Motor neuron (in vitro differentiated cells): ENCODE data around the gene ZCWPW1. TPM values are rescaled to one million over a fixed set of nuclear protein-coding genes. Genes with fewer than 3 reads are reported as not detected.
"Not testable (repeated sequence)": the region's sequence is repeated elsewhere in the genome, so short reads cannot be mapped to it uniquely, and the experiment has no call there.

ENCODE experiments used
- ATAC-seq, 8 experiments: fragments of 200-7000 bp; cut with Tn5 transposase; replicated peaks in 6 of 8; 2 replicates each; pipeline ENCODE4 v1.8.0; 2021; ENCODE audit warnings: mild to moderate bottlenecking in 8 of 8, moderate library complexity in 8 of 8
- H3K27ac ChIP-seq, 2 donors: fragments of 250-450 bp; sonication (Bioruptor Pico); 2 replicates each; pipeline ENCODE4 v1.9.0; 2021; ENCODE audit warnings: antibody characterized with exemption in 2 of 2, mild to moderate bottlenecking in 2 of 2, moderate library complexity in 1 of 2
- H3K4me1 ChIP-seq, 2 donors: fragments of 250-450 bp; sonication (Bioruptor Pico); replicated peaks in 1 of 2; 2 replicates each; pipeline ENCODE4 v1.6.1; 2021; ENCODE audit warnings: antibody characterized with exemption in 2 of 2, mild to moderate bottlenecking in 2 of 2, moderate library complexity in 1 of 2
- H3K4me3 ChIP-seq, 5 donors: fragments of 250-450 bp; sonication (Bioruptor Pico); 2 replicates each; pipeline ENCODE4 v1.9.0; 2021; ENCODE audit warnings: antibody characterized with exemption in 5 of 5, mild to moderate bottlenecking in 5 of 5, moderate library complexity in 4 of 5
- WGBS, 10 experiments: fragments of 450-650 bp; shearing (Covaris generic); methylation state at CpG; one replicate each; pipeline ENCODE4 v1.0.0; 2022; 5-methylcytosine and 5-hydroxymethylcytosine counted together
- in situ Hi-C, 9 experiments: fragments of 400-800 bp; cut with MboI; loops; one replicate each; pipeline ENCODE4 v1.15.0; 2021; ENCODE audit warnings: low sequenced_read_pairs in 9 of 9, low pct_unique_long_range_greater_than_20kb in 2 of 9; ENCODE audit not compliant: unreplicated experiment in 9 of 9
- total RNA-seq, 8 experiments: library from RNA; unstranded; fragments of 300-600 nt; gene quantifications; 2 replicates each; pipeline versions ENCODE4 v1.2.3 to v1.2.4, GENCODE V29; 2022

Gene ZCWPW1
- total RNA-seq, 8 experiments from 2014 or later, result 2.2 to 12.3 (median 3.5) TPM

DNA sequence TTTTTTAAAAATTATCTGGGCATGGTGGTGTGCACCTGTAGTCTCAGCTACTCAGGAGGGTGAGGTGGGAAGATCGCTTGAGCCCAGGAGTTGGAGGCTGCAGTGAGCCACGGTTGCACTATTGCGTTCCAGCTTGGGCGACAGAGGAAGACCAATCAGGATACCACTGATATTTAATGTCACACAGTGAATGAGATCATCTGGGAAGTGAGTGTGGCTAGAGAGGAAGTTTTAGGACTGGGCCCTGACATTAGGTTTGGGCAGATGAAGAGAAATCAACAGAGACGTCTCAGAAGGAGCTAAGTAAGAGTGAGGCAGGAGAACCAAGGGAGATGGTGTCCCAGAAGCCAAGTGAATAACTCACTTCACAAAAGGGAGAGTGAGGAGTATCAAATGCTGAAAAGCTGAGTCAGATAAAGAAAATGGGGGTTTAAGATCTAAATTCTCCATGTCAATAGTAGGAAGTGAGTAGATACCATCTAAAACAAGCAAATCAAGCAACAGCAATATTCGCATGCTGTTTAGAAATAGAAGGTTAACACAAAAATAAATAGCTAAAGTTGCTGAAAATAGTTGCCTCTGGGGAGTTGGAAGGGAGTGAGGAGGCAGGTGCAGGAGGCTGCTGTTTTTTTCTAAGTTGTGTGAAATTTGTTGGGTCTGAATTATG lies 43.7 kb downstream of the ZCWPW1 start:
- H3K4me3 ChIP-seq, result no peak overlapping the region
- 63 to 100% (median 88%) methylated on average over 1 to 6 of the region's 6 CpGs; no CpG with 5 or more reads in 2 of the 10 experiments for WGBS, 10 experiments
- H3K27ac ChIP-seq, result no peak overlapping the region
- peaks cover 0 to 2% of the 10 kb centered on the region in 2 donors for H3K4me1 ChIP-seq
- in situ Hi-C loops, result no loop called here
- ATAC-seq, result peak in 3 of 8 experiments; percentile 15 to 63 (median 24)

DNA sequence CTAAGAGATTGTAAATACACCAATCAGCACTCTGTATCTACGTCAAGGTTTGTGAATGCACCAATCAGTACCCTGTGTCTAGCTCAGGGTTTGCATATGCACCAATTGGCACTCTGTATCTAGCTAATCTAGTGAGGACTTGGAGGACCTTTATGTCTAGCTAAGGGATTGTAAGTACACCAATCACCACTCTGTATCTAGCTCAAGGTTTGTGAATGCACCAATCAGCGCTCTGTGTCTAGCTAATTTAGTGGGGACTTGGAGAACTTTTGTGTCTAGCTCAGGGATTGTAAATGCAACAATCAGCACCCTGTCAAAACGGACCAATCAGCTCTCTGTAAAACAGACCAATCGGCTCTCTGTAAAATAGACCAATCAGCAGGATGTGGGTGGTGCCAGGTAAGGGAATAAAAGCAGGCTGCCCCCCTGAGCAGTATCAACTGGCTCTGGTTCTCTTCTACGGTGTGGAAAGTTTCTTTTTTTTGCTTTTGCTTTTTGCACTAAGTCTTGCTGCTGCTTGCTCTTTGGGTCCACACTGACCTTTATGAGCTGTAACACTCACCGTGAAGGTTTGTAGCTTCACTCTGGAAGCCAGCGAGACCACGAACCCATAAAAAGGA lies 46.2 kb downstream of the ZCWPW1 start:
- H3K27ac ChIP-seq, H3K4me1 ChIP-seq, H3K4me3 ChIP-seq, in situ Hi-C loops: not testable (repeated sequence)
- ATAC-seq, result peak in 1 of 8 experiments; percentile 54
- WGBS, 10 experiments, result 62 to 95% (median 86%) methylated on average over 2 to 7 of the region's 8 CpGs; no CpG with 5 or more reads in 1 of the 10 experiments

DNA sequence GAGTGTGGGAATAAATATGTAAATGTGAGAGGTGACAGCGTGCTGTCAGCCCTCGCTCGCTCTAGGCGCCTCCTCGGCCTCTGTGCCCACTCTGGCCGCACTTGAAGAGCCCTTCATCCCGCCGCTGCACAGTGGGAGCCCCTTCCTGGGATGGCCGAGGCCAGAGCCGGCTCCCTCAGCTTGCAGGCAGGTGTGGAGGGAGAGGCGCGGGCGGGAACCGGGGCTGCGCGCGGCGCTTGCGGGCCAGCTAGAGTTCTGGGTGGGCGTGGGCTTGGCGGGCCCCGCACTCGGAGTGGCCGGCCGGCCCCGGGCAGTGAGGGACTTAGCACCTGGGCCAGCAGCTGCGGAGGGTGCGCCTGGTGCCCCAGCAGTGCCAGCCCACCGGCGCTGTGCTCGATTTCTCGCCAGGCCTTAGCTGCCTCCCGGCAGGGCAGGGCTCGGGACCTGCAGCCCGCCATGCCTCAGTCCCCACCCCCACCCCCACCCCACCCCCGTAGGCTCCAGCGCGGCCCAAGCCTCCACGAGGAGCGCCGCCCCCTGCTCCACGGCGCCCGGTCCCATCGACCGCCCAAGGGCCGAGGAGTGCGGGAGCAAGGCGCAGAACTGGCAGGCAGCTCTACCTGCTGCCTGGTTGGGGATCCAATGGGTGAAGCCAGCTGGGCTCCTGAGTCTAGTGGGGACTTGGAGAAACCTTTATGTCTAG lies 46.8 kb downstream of the ZCWPW1 start:
- not testable (repeated sequence) for H3K4me1 ChIP-seq, H3K4me3 ChIP-seq
- WGBS, 10 experiments, result 86% methylated on average over 4 of the region's 49 CpGs; no CpG with 5 or more reads in 8 of the 10 experiments

GRCh38 chr7:100380196-100380595 lies 48.3 kb downstream of the ZCWPW1 start:
- Histone ChIP-seq H3K27ac (no peak overlapping the region), H3K4me1 (no peaks in the 10 kb centered on the region), H3K4me3 (no peak overlapping the region)
- in situ Hi-C loops, result no loop called here
- ATAC-seq, result no peak
- 58 to 100% (median 78%) methylated on average over 1 to 4 of the region's 4 CpGs for WGBS, 10 experiments

More for the DNA sequence above, 46.8 kb downstream of the ZCWPW1 start:
- H3K27ac ChIP-seq, in situ Hi-C loops: not testable (repeated sequence)
- peak in 1 of 8 experiments; percentile 48 for ATAC-seq

GRCh38 chr7:100378114-100378755 lies 50.3 kb downstream of the ZCWPW1 start:
- Histone ChIP-seq H3K4me1 (peaks cover 1 to 2% of the 10 kb centered on the region in 2 donors), H3K27ac (no peak overlapping the region), H3K4me3 (no peak overlapping the region)
- 46 to 100% (median 86%) methylated on average over 1 to 4 of the region's 4 CpGs for WGBS, 10 experiments
- in situ Hi-C loops, result no loop called here
- ATAC-seq, result no peak

DNA sequence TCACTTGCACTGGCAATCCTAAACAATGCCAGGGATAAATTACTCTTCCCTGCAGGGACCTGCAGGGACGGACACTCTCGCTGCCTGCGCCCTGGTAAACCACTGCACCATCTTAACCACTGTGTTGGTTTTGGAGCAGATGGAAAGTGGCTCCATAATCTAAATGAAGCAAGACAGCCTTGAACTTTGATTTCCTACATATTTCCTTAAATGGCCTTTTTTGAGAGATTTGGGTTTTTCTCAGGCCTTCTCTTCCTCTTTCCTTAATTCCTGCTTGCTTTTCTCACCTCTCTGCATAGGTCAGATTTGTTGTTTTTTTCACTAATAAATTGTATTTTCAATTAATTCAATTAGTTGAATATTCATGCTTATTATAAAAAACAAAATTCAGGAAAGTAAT lies 52.4 kb downstream of the ZCWPW1 start:
- whole genome bisulfite sequencing, 10 experiments, result 80 to 100% (median 93%) methylated on average over 1 to 3 of the region's 3 CpGs; no CpG with 5 or more reads in 2 of the 10 experiments
- ATAC-seq, result no peak

GRCh38 chr7:100374601-100375000 lies 53.9 kb downstream of the ZCWPW1 start:
- ATAC-seq, result no peak
- no peak overlapping the region for H3K4me3 ChIP-seq
- in situ Hi-C loops, result no loop called here
- no peak overlapping the region for H3K27ac ChIP-seq
- peaks cover 16 to 25% of the 10 kb centered on the region in 2 donors for H3K4me1 ChIP-seq
- no CpG with 5 or more reads among the region's 5 CpGs for WGBS, 10 experiments

More for the DNA sequence above, 52.4 kb downstream of the ZCWPW1 start:
- Histone ChIP-seq H3K4me1 (peaks cover 5 to 14% of the 10 kb centered on the region in 2 donors), H3K27ac (peak overlapping the region in 1 of 2 donors; percentile 61), H3K4me3 (no peak overlapping the region)
- in situ Hi-C loops, result no loop called here

DNA sequence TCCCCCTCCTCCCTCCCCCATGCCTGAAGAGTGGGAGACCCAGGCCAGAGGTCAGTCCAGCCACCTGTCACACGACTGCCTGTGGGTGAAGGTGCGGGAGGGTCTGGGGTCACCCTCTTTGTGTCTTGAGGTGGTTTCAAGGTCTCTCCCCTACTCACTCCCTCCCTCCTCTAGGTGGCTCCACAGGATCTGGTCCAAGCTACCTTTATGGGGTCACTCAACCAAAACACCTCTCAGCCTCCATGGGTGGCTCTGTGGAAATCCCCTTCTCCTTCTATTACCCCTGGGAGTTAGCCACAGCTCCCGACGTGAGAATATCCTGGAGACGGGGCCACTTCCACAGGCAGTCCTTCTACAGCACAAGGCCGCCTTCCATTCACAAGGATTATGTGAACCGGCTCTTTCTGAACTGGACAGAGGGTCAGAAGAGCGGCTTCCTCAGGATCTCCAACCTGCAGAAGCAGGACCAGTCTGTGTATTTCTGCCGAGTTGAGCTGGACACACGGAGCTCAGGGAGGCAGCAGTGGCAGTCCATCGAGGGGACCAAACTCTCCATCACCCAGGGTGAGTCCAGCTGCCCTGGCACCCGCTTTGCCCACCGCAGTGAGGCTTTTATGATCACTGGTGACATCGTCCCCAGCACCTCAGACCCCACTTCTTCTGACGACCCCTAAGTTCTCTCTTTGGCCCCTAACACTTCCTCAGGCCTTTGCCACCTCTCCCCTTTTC lies 54.5 kb downstream of the ZCWPW1 start:
- WGBS, 10 experiments, result 40 to 67% methylated on average over 1 of the region's 15 CpGs; no CpG with 5 or more reads in 8 of the 10 experiments
- H3K4me3 ChIP-seq, in situ Hi-C loops: not testable (repeated sequence)

GRCh38 chr7:100373261-100373831 lies 55.2 kb downstream of the ZCWPW1 start, which contains the start of gene PILRA:
Gene PILRA (plus strand): TSS chr7:100373487. CDS start chr7:100373657, 170 bp downstream.
- peaks cover 16 to 31% of the 10 kb centered on the region in 2 donors for H3K4me1 ChIP-seq
- in situ Hi-C loops, result no loop called here
- 0 to 40% (median 27%) methylated on average over 1 to 3 of the region's 12 CpGs; no CpG with 5 or more reads in 7 of the 10 experiments for WGBS, 10 experiments

More for the DNA sequence above, 54.5 kb downstream of the ZCWPW1 start:
- not testable (repeated sequence) for H3K27ac ChIP-seq
- ATAC-seq, result peak in 1 of 8 experiments; percentile 22
- H3K4me1 ChIP-seq, result peaks cover 16 to 31% of the 10 kb centered on the region in 2 donors

GRCh38 chr7:100372694-100373093 lies 55.8 kb downstream of the ZCWPW1 start:
- 73 to 80% methylated on average over 3 to 4 of the region's 6 CpGs; no CpG with 5 or more reads in 8 of the 10 experiments for WGBS, 10 experiments
- ATAC-seq, result peak in 6 of 8 experiments; percentile 5 to 29 (median 11)
- Histone ChIP-seq H3K27ac (peak overlapping the region in 1 of 2 donors; percentile 59), H3K4me3 (no peak overlapping the region), H3K4me1 (peaks cover 16 to 31% of the 10 kb centered on the region in 2 donors)
- in situ Hi-C loops, result no loop called here

More at GRCh38 chr7:100373261-100373831, 55.2 kb downstream of the ZCWPW1 start, which contains the start of gene PILRA:
- ATAC-seq, result peak in 5 of 8 experiments; percentile 2 to 50 (median 6)
- Histone ChIP-seq H3K27ac (peak within 1 kb of the TSS in 1 of 2 donors; percentile 59), H3K4me3 (no peak within 1 kb of the TSS)

- Histone ChIP-seq H3K4me1 (peaks cover 16 to 31% of the 10 kb centered on the region in 2 donors), H3K4me3 (no peak overlapping the region), H3K27ac (no peak overlapping the region)
- in situ Hi-C loops, result no loop called here
- peak; percentile 10 to 85 (median 40) for ATAC-seq
- 30% methylated on average over 2 of the region's 8 CpGs; no CpG with 5 or more reads in 9 of the 10 experiments for WGBS, 10 experiments
Measured at GRCh38 chr7:100372256-100372655, 56.2 kb downstream of the ZCWPW1 start.
